Fibroblast of lung (primary cell): ENCODE results near the gene NHERF1. TPM values are rescaled to one million over a fixed set of nuclear protein-coding genes. Genes with fewer than 3 reads are reported as not detected.

ENCODE experiments used
- DNase-seq, 2 donors: peaks; one replicate each; pipeline versions ENCODE4 v3.0.0 to v3.0.0-alpha.2; 2010; ENCODE audit warnings: low read depth in 2 of 2
- H2AFZ ChIP-seq: 2 replicates; pipeline ENCODE4 v1.5.1; 2012; ENCODE audit warnings: low read length, control low read depth, inconsistent platforms
- H3K27ac ChIP-seq: 2 replicates; pipeline ENCODE4 v1.5.1; 2011; ENCODE audit warnings: low read length, control low read depth; ENCODE audit not compliant: insufficient read depth
- H3K27me3 ChIP-seq: 2 replicates; pipeline ENCODE4 v1.5.1; 2011; ENCODE audit warnings: mild to moderate bottlenecking, low read length; ENCODE audit not compliant: control insufficient read depth, insufficient read depth
- H3K36me3 ChIP-seq: 2 replicates; pipeline ENCODE4 v1.5.1; 2011; ENCODE audit warnings: low read length; ENCODE audit not compliant: control insufficient read depth, insufficient read depth
- H3K4me1 ChIP-seq: 2 replicates; pipeline ENCODE4 v1.5.1; 2011; ENCODE audit warnings: low read length; ENCODE audit not compliant: control insufficient read depth, insufficient read depth; ENCODE audit errors: extremely low read depth
- H3K4me2 ChIP-seq: 2 replicates; pipeline ENCODE4 v1.5.1; 2011; ENCODE audit warnings: low read length, control low read depth; ENCODE audit not compliant: insufficient read depth; ENCODE audit errors: extremely low read depth
- H3K4me3 ChIP-seq, 4 experiments: fragments of 200-600 bp in 1 of 4; sonication (generic) in 1 of 4; replicated peaks in 1 of 4; 2 replicates each; pipeline ENCODE4 v1.5.1; 2011 to 2016; ENCODE audit warnings: low read length in 4 of 4, low read depth in 3 of 4, mild to moderate bottlenecking in 3 of 4, control low read depth in 2 of 4, inconsistent platforms in 1 of 4, mixed read lengths in 1 of 4; ENCODE audit not compliant: insufficient read depth in 1 of 4; ENCODE audit errors: control extremely low read depth in 1 of 4
- H3K79me2 ChIP-seq: 2 replicates; pipeline ENCODE4 v1.5.1; 2012; ENCODE audit warnings: mild to moderate bottlenecking, low read length, inconsistent platforms; ENCODE audit not compliant: control insufficient read depth, insufficient read depth
- H3K9ac ChIP-seq: 2 replicates; pipeline ENCODE4 v1.5.1; 2011; ENCODE audit warnings: mild to moderate bottlenecking, low read length, control low read depth; ENCODE audit not compliant: insufficient read depth
- H3K9me3 ChIP-seq: 2 replicates; pipeline ENCODE4 v1.5.1; 2012; ENCODE audit warnings: low read depth, low read length; ENCODE audit not compliant: control insufficient read depth, insufficient read depth
- H4K20me1 ChIP-seq: 2 replicates; pipeline ENCODE4 v1.5.1; 2011; ENCODE audit warnings: low read length; ENCODE audit not compliant: control insufficient read depth, insufficient read depth; ENCODE audit errors: extremely low read depth
- EZH2 ChIP-seq: IDR thresholded peaks from 2 replicates; pipeline ENCODE4 v1.5.1; 2012; ENCODE audit warnings: low read length, control low read depth, mild to moderate bottlenecking; ENCODE audit errors: missing control alignments
- polyA plus RNA-seq, 2 donors: library from polyadenylated mRNA; depleted of rRNA in 1 of 2; stranded (reverse) in 1 of 2; unstranded in 1 of 2; fragments of >200 nt; gene quantifications; 2 replicates each; pipeline ENCODE4 v1.2.1, GENCODE V29; 2011 to 2012; ENCODE audit warnings: missing spikeins in 1 of 2
- total RNA-seq: library from RNA; depleted of rRNA; stranded (reverse); fragments of >200 nt; gene quantifications from 2 replicates; pipeline ENCODE4 v1.2.1, GENCODE V29; 2014
- TF ChIP-seq, protein P1 (sequence below), 2 donors: IDR thresholded peaks in 1 of 2; conservative IDR thresholded peaks in 1 of 2; 1 replicate in 1 of 2; 2 replicates in 1 of 2; pipeline ENCODE4 v1.5.1; 2011 to 2012; ENCODE audit warnings: low read length in 2 of 2, control low read depth in 1 of 2, inconsistent platforms in 1 of 2, low read depth in 1 of 2, mild to moderate bottlenecking in 1 of 2

The NHERF1 gene
- total and polyA plus RNA-seq, 2 donors (not counting 1 experiment from before 2014, with no cell fraction given): 10.2 to 13.9 TPM

- Histone ChIP-seq H3K4me1 (no peaks in the 10 kb centered on the region), H3K9me3 (no peaks in the 10 kb centered on the region), H3K36me3 (peaks cover 3% of the 10 kb centered on the region)
These were observed 59.5 kb downstream of the NHERF1 start for GRCh38 chr17:74807925-74808324.

DNA sequence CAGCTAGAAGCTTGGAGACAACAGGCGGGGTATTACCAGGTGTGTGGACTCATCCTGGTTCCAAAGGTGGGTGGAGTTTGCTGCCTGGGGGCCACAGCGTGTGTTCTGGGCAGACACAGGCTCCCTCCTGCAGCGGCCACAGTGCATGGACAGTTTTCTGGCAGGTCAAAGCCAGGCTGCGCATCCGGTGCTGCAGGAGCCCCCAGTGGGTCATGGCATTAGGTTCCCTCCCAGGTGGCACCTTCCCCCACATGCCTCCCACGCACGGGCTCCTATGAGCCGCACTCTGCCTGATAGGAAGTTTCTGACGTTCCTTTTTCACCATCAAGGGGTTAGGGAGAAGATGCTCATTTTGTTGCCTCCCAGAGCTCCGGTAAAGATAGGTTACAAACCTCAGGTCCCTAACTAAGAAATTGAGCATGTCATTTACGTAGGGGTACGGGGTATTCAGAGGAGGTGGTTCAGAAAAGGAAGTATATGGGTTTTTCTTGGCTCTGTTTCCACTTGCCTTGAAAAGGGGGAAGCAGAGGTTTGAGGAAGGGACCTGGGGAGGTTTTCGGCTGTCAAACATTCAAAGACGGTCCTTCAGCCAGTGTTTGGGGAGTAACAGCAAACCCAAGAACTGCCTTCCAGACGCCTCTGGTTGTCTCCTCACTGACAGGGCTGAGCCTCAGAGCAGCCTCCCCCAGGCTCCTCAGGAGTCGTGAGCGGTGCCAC lies 60.4 kb downstream of the NHERF1 start:
- H3K27ac ChIP-seq: no peak overlapping the region
- no peaks in the 10 kb centered on the region for H3K27me3 ChIP-seq
- H3K9ac ChIP-seq: no peak overlapping the region
- no peak overlapping the region for H3K4me3 ChIP-seq
- no peaks in the 10 kb centered on the region for H4K20me1 ChIP-seq
- no peak overlapping the region for H3K4me2 ChIP-seq
- DNase-seq: no peak
- H3K36me3 ChIP-seq: peaks cover 3% of the 10 kb centered on the region
- no peak overlapping the region for H2AFZ ChIP-seq
- H3K9me3 ChIP-seq: no peaks in the 10 kb centered on the region
- no peaks in the 10 kb centered on the region for H3K79me2 ChIP-seq
- H3K4me1 ChIP-seq: no peaks in the 10 kb centered on the region
- TF ChIP-seq, protein P1, sequence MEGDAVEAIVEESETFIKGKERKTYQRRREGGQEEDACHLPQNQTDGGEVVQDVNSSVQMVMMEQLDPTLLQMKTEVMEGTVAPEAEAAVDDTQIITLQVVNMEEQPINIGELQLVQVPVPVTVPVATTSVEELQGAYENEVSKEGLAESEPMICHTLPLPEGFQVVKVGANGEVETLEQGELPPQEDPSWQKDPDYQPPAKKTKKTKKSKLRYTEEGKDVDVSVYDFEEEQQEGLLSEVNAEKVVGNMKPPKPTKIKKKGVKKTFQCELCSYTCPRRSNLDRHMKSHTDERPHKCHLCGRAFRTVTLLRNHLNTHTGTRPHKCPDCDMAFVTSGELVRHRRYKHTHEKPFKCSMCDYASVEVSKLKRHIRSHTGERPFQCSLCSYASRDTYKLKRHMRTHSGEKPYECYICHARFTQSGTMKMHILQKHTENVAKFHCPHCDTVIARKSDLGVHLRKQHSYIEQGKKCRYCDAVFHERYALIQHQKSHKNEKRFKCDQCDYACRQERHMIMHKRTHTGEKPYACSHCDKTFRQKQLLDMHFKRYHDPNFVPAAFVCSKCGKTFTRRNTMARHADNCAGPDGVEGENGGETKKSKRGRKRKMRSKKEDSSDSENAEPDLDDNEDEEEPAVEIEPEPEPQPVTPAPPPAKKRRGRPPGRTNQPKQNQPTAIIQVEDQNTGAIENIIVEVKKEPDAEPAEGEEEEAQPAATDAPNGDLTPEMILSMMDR (conservative IDR thresholded peaks at IDR 0.05 in 1 of 2, IDR thresholded peaks at IDR 0.05 in 1 of 2; ENCODE audit: low read depth in 1 of 2, low read length in 2 of 2): no peak
- TF ChIP-seq EZH2: no peak

More at GRCh38 chr17:74807925-74808324, 59.5 kb downstream of the NHERF1 start:
- Histone ChIP-seq H2AFZ (no peak overlapping the region), H3K27me3 (no peaks in the 10 kb centered on the region), H3K9ac (no peak overlapping the region), H3K4me2 (no peak overlapping the region), H4K20me1 (no peaks in the 10 kb centered on the region), H3K27ac (no peak overlapping the region), H3K79me2 (no peaks in the 10 kb centered on the region), H3K4me3 (no peak overlapping the region)
- TF ChIP-seq EZH2: no peak
- TF ChIP-seq, protein P1 (conservative IDR thresholded peaks at IDR 0.05 in 1 of 2, IDR thresholded peaks at IDR 0.05 in 1 of 2; ENCODE audit: low read depth in 1 of 2, low read length in 2 of 2): no peak
- peak; percentile 7 to 31 for DNase-seq

DNA sequence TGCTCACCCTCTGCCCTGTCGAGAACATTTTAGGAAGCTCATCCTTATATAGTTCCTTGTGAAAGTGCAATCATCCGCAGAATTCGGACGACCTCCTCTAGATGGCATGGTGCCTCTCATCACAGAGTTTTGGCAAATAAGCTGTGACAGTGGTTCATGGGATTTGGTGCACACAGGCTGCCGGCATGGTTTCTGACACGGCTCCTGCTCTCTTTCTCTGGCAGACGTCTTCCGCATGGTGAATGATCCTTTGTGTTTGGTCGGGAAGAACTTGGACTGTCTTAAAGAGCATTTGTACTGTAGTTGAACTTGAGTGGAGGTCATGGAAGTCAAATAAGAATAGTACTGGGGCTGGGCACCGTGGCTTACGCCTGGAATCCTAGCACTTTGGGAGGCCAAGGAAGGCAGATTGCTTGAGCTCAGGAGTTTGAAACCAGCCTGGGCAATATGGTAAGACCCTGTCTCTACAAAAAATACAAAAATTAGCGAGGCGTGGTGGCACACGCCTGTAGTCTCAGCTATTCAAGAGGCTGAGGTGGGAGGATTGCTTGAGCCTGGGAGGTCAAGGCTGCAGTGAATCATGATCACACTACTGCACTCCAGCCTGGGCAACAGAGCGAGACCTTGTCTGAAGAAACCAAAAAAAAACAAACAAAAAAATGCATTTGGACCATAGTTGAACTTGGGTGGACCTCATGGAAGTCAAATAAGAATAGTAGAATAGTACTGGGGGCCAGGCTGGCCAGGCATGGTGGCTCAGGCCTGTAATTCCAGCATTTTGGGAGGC lies 62.5 kb downstream of the NHERF1 start:
- no peak for TF ChIP-seq EZH2
- TF ChIP-seq, protein P1 (conservative IDR thresholded peaks at IDR 0.05 in 1 of 2, IDR thresholded peaks at IDR 0.05 in 1 of 2; ENCODE audit: low read depth in 1 of 2, low read length in 2 of 2): no peak
- no peaks in the 10 kb centered on the region for H4K20me1 ChIP-seq
- H3K79me2 ChIP-seq: no peaks in the 10 kb centered on the region
- no peak overlapping the region for H3K27ac ChIP-seq
- DNase-seq: no peak
- no peak overlapping the region for H3K9ac ChIP-seq
- no peaks in the 10 kb centered on the region for H3K4me1 ChIP-seq
- H3K9me3 ChIP-seq: no peaks in the 10 kb centered on the region
- no peak overlapping the region for H2AFZ ChIP-seq
- H3K36me3 ChIP-seq: peaks cover 1% of the 10 kb centered on the region
- no peak overlapping the region for H3K4me2 ChIP-seq
- no peaks in the 10 kb centered on the region for H3K27me3 ChIP-seq
- no peak overlapping the region for H3K4me3 ChIP-seq
